Mammary epithelial cell (primary cell): ENCODE results near the gene PRDX2.
"Not testable (repeated sequence)": the region's sequence is repeated elsewhere in the genome, so short reads cannot be mapped to it uniquely, and the experiment has no call there.

Experiments
- CTCF ChIP-seq, 2 donors: IDR thresholded peaks in 1 of 2; conservative IDR thresholded peaks in 1 of 2; 2 replicates each; pipeline ENCODE4 v1.5.1; 2011 to 2012; ENCODE audit warnings: inconsistent platforms in 2 of 2, low read length in 2 of 2, mild to moderate bottlenecking in 2 of 2, control low read depth in 1 of 2, low read depth in 1 of 2; ENCODE audit not compliant: insufficient read depth in 1 of 2; ENCODE audit errors: extremely low read depth in 1 of 2
- EZH2 ChIP-seq: IDR thresholded peaks from 2 replicates; pipeline ENCODE4 v1.6.1; 2012; ENCODE audit warnings: low read length, inconsistent platforms, borderline replicate concordance

GRCh38 chr19:12817188-12817587 lies 15.6 kb upstream of the PRDX2 start:
- TF ChIP-seq CTCF (conservative IDR thresholded peaks at IDR 0.05 in 1 of 2, IDR thresholded peaks at IDR 0.05 in 1 of 2; ENCODE audit: extremely low read depth in 1 of 2, insufficient read depth in 1 of 2, low read depth in 1 of 2, low read length in 2 of 2); EZH2: not testable (repeated sequence)
